MV-4-11 (cell line): ENCODE measurements around the gene ADAM11.

ENCODE experiments used
- DNase-seq: peaks from one replicate; lab custom pipeline; 2025; lab: John Stamatoyannopoulos, UW

ADAM11 gene

DNA sequence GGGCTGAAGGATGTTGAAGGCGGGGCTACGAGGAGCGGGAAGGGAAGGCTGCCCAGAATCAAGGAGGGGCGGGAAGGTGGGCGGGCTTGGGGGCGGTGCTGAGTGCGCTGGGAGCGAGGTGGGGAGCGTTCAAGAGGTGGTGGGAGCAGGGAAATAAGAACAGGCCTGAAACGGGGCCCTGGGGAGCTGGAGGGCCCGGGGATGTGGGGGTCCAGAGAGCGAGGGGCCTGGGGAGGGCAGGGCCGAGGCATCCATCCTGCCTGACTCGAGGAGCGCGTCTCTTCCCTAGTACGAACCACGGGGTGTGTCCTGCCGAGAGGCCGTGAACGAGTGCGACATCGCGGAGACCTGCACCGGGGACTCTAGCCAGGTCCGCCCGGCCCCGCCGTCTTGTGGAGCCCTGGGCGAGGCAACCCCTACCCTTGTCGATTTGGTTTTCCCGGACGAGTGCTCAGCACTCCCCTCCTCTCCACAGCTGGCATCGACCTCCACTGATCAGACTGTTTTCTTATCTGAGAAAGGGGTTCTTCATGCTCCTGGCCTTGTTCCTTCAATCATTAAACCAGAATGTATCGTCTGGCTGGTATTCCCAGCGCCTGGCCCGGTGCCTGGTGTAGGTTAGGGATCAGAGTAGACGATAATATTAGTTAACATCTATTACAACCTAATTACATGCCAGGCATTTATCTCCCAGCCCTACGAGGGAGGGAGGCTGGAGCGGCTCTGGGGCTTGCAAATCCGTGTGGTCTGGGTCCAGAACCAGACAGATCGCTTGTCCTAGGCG is 17.2 kb downstream of the ADAM11 start:
- peak; percentile 46 for DNase-seq

- no peak for DNase-seq
These were observed 18.0 kb downstream of the ADAM11 start for GRCh38 chr17:44776628-44777393.

GRCh38 chr17:44777394-44778348 is 18.9 kb downstream of the ADAM11 start:
- DNase-seq, result no peak

- no peak for DNase-seq
These were observed 19.9 kb downstream of the ADAM11 start for GRCh38 chr17:44778656-44779210.

- peak; percentile 39 for DNase-seq
These were observed 20.6 kb downstream of the ADAM11 start for GRCh38 chr17:44779211-44780025.

GRCh38 chr17:44780161-44780560 is 21.4 kb downstream of the ADAM11 start:
- DNase-seq, result no peak

- DNase-seq, result no peak
These were observed 22.2 kb downstream of the ADAM11 start for GRCh38 chr17:44780845-44781480.

GRCh38 chr17:44781551-44782325 is 22.9 kb downstream of the ADAM11 start:
- DNase-seq, result no peak

- DNase-seq, result no peak
These were observed 23.6 kb downstream of the ADAM11 start for GRCh38 chr17:44782326-44782850.

DNA sequence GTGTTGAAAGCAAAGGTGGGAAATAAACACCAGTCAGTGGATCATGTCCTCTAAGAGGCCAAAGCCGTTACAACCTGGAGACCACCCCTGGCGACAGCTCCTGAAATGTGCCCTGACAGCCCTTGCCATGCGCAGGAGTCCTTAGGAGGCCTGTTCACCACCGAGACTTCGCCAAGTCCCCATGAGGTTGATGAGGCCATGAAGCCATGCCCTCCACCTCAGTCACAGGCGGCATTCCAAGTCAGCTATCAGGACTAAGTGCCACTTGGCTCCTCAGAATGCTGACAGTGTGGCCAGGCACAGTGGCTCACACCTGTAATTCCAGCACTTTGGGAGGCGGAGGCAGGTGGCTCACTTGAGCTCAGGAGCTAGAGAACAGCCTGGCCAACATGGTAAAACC is 27.1 kb downstream of the ADAM11 start:
- DNase-seq, result no peak

DNA sequence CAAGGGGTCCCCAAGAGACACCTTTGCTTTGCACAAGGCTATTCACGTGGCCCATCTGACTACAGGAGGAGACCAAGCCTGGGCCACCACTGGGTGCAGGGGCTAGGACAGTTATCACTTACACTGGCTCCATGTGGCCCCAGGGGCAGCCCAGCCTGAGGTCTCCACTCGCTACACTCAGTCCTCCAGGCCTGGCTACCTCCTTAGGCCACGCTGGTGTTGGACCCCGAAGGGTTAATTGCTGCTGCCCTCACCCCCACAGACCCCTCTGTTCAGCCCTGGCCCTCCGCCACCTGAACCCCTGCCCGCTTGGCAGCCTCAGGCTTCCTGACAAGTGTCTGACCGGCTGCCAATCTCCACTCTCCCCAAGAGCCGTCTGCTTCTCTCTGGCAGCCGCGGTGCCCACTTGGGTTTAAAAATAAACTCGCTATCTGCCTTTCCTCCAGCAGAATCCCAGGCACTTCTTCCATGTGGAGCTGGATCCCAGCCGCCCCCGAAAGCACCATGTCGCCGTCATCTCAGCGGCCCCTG is 27.8 kb downstream of the ADAM11 start:
- DNase-seq, result no peak

DNA sequence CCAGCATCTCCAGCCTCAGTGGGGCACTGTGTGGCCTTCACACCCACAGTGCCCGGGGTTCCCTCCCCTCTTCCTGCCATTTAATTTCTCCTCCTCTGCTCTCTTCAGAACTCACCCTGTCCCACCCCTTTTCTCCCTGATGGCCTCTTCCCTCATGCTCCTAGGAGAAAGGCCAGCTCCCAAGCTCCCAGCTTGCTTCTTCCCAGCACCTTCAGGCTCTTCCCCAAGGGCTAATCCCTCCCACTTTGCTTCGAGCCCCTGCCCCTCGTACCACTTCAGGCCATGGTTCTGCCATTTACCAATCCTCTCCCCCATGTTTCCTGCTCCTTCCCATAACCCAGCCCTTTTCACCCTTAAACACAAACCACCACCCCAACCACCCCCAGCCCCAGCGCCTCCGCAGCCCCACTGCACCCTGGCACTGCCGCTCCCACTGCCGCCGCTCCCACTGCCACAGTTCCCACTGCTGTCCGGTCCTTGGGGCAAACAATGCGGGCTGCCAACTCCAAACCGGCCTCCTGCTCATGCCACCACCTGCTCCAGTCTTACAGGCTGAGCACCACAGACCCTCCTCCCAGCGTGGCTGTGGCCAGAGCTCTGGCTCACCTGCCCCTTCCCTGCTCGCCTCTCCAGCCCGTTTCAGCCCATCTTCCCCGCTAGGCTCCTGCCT is 28.6 kb downstream of the ADAM11 start:
- DNase-seq, result no peak

GRCh38 chr17:44788139-44788538 is 29.4 kb downstream of the ADAM11 start:
- no peak for DNase-seq

DNA sequence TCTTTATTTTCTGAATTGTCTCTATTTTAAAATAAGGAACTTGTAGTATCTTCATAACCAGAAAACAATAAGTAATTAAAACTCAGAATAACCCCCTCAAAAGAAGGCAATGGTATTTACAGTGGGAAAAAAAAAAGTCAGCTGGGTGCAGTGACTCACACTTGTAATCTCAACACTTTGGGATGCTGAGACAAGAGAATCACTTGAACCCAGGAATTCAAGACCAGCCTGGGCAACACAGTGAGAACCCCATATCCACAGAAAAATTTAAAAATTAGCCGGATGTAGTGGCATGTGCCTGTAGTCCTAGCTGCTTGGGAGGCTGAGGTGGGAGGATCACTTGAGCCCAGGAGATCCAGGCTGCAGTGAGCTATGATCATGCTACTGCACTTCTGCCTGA is 33.5 kb downstream of the ADAM11 start:
- DNase-seq, result no peak

GRCh38 chr17:44793885-44794842 is 35.4 kb downstream of the ADAM11 start:
- DNase-seq, result no peak

GRCh38 chr17:44794851-44795413 is 36.1 kb downstream of the ADAM11 start:
- DNase-seq, result peak; percentile 85

DNA sequence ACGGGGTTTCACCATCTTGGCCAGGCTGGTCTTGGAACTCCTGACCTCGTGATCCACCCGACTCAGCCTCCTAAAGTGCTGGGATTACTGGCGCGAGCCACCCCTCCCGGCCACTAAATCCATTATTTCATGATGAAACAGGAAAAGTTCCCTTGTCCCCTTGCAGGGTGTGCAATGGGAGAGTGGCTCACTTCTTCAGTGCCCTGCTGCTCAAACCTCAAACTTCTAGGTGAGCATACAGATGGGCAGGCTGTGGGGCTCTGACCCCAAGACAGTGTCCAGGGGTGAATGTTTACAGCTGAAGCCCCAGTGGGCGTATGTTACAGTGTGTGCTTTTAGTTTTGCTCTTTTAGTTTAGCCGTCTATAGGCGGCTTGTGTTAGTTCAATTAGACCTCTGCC is 36.6 kb downstream of the ADAM11 start:
- DNase-seq, result no peak
